Activated CD8-positive, alpha-beta T cell treated with anti-CD3 and anti-CD28 coated beads, Interleukin-2, amount 10 ng/mL, durations not matched to agents 7 days and 5 days (primary cell): ENCODE data around the gene KNL1. TPM values are rescaled to one million over a fixed set of nuclear protein-coding genes. Genes with fewer than 3 reads are reported as not detected.
"Not testable (repeated sequence)": the region's sequence is repeated elsewhere in the genome, so short reads cannot be mapped to it uniquely, and the experiment has no call there.

Experiments
- ATAC-seq: fragments of 150-1000 bp; cut with Tn5 transposase; one replicate; pipeline ENCODE4 v1.10.0; 2021; ENCODE audit warnings: moderate library complexity
- CTCF ChIA-PET: fragments of 350-600 bp; sonication (Branson Sonifier 250); formaldehyde crosslinking; loops from one replicate; lab custom pipeline; 2021; ENCODE audit warnings: antibody characterized with exemption; lab: Charles Lee
- POLR2A ChIA-PET: fragments of 350-600 bp; sonication (Branson Sonifier 250); formaldehyde crosslinking; loops from one replicate; lab custom pipeline; 2021; ENCODE audit warnings: antibody characterized with exemption; lab: Charles Lee
- DNase-seq: peaks from one replicate; pipeline ENCODE4 v3.0.0-alpha.2; 2020
- H3K27ac Mint-ChIP-seq: one replicate; pipeline ENCODE4 v1.8.0; 2021; ENCODE audit warnings: mild to moderate bottlenecking, mixed read lengths
- H3K27me3 Mint-ChIP-seq: one replicate; pipeline ENCODE4 v1.8.0; 2021; ENCODE audit warnings: low read depth, mixed read lengths
- H3K36me3 Mint-ChIP-seq: one replicate; pipeline ENCODE4 v1.8.0; 2021; ENCODE audit warnings: low read depth, mixed read lengths
- H3K4me1 Mint-ChIP-seq: one replicate; pipeline ENCODE4 v1.8.0; 2021; ENCODE audit warnings: low read depth, mixed read lengths
- H3K4me3 Mint-ChIP-seq: one replicate; pipeline ENCODE4 v1.8.0; 2021; ENCODE audit warnings: mild to moderate bottlenecking, mixed read lengths
- H3K9me3 Mint-ChIP-seq: one replicate; pipeline ENCODE4 v1.8.0; 2022; ENCODE audit warnings: mixed read lengths; ENCODE audit not compliant: insufficient read depth
- total RNA-seq, 2 experiments: library from RNA; stranded (reverse); gene quantifications; one replicate each; pipeline ENCODE4 v1.2.3, GENCODE V29; 2021

KNL1 gene
- total RNA-seq, 2 experiments from 2014 or later, result 61.4 to 65.4 TPM

GRCh38 chr15:40676290-40676689 lies 82.2 kb downstream of the KNL1 start:
- H3K27me3 Mint-ChIP-seq, H3K27ac Mint-ChIP-seq, H3K4me1 Mint-ChIP-seq, H3K4me3 Mint-ChIP-seq, DNase-seq, ATAC-seq, H3K9me3 Mint-ChIP-seq, CTCF ChIA-PET, H3K36me3 Mint-ChIP-seq: not testable (repeated sequence)
- POLR2A ChIA-PET, result interaction anchor here (1.1 kb wide), 1 partner anchor 18 kb away, joined by 3 read pairs; the partner anchor contains the start of gene RAD51

- not testable (repeated sequence) for H3K4me3 Mint-ChIP-seq, H3K27ac Mint-ChIP-seq, H3K9me3 Mint-ChIP-seq, DNase-seq, ATAC-seq, H3K4me1 Mint-ChIP-seq, H3K27me3 Mint-ChIP-seq, H3K36me3 Mint-ChIP-seq
- POLR2A ChIA-PET, result interaction anchor here (1.1 kb wide), 1 partner anchor 18 kb away, joined by 3 read pairs; the partner anchor contains the start of gene RAD51
- CTCF ChIA-PET, result interaction anchor here (2.9 kb wide), 1 partner anchor 180 kb away, joined by 11 read pairs; no protein-coding TSS in a partner anchor
Observed at GRCh38 chr15:40676906-40677305, 82.9 kb downstream of the KNL1 start.

DNA sequence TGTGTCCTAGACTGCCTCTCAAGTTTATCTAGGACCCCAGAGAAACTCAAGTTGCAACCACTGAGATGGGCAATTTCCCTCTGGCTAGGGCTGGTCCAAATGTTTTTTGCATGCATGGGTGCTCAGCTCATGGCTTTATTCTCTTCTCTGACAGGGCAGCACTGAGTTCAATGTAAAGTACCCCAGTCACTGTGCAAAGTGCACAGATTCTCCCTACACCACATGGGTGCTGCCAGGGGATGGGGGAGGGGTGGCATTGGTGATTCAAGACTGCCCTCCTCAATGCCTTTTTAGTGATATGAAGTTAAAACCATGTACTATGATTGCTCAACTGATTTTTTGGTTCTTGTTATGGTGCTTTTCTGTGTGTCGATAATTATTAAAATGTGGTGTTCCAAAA lies 86.1 kb downstream of the KNL1 start:
- H3K9me3 Mint-ChIP-seq, result no peaks in the 10 kb centered on the region
- POLR2A ChIA-PET, result no interaction called here

GRCh38 chr15:40680959-40681358 lies 86.9 kb downstream of the KNL1 start:
- DNase-seq, H3K27me3 Mint-ChIP-seq, H3K36me3 Mint-ChIP-seq, H3K4me1 Mint-ChIP-seq, H3K27ac Mint-ChIP-seq, H3K4me3 Mint-ChIP-seq, ATAC-seq, H3K9me3 Mint-ChIP-seq, POLR2A ChIA-PET: not testable (repeated sequence)
- CTCF ChIA-PET, result interaction anchor here (0.9 to 3.5 kb wide), 4 partner anchors 14 to 101 kb away, joined by 3 to 12 read pairs (median 4); partner anchors contain the start of gene RAD51

More for the DNA sequence above, 86.1 kb downstream of the KNL1 start:
- DNase-seq (no peak), ATAC-seq (no peak)
- Mint-ChIP-seq H3K27me3 (no peaks in the 10 kb centered on the region), H3K4me3 (no peak overlapping the region), H3K36me3 (no peaks in the 10 kb centered on the region), H3K27ac (no peak overlapping the region), H3K4me1 (no peaks in the 10 kb centered on the region)
- CTCF ChIA-PET, result interaction anchor here (0.9 to 3.5 kb wide), 6 partner anchors 14 to 214 kb away, joined by 3 to 12 read pairs (median 4); partner anchors contain the start of genes RAD51 and VPS18

GRCh38 chr15:40684381-40684780 lies 90.3 kb downstream of the KNL1 start:
- ChIA-PET CTCF (interaction anchor here (0.8 kb wide), 1 partner anchor 123 kb away, joined by 3 read pairs; no protein-coding TSS in a partner anchor), POLR2A (interaction anchor here (1.8 kb wide), 1 partner anchor 10 kb away, joined by 6 read pairs; the partner anchor contains the start of gene RAD51)
- no peaks in the 10 kb centered on the region for H3K36me3 Mint-ChIP-seq
- H3K27me3 Mint-ChIP-seq, result no peaks in the 10 kb centered on the region
- no peak for ATAC-seq
- H3K9me3 Mint-ChIP-seq, result no peaks in the 10 kb centered on the region
- H3K27ac Mint-ChIP-seq, result no peak overlapping the region
- no peak for DNase-seq
- no peak overlapping the region for H3K4me3 Mint-ChIP-seq
- H3K4me1 Mint-ChIP-seq, result no peaks in the 10 kb centered on the region

DNA sequence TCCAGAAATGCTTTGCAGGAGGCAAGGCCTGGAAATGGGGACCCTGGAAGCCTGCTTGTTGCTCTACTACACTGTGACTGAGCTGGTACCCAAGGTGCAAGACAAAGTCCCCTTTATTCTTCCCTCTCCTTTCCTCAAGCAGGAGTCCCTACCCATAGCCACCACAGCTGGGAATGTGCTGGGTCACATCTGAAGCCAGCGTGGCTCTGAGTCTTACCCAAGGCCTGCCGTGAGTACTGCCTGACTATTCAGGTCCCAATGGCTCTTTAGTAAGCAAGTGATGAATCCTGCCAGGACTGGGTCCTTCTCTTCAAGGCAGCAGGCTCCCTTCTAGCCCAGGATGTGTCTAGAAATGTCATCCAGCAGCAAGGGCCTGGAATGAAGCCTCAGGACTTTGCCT lies 91.3 kb downstream of the KNL1 start:
- DNase-seq (no peak), ATAC-seq (no peak)
- ChIA-PET CTCF (no interaction called here), POLR2A (interaction anchor here (1.8 kb wide), 1 partner anchor 9 kb away, joined by 6 read pairs; the partner anchor contains the start of gene RAD51)
- no peaks in the 10 kb centered on the region for H3K27me3 Mint-ChIP-seq
- no peaks in the 10 kb centered on the region for H3K9me3 Mint-ChIP-seq
- H3K27ac Mint-ChIP-seq, result no peak overlapping the region
- no peaks in the 10 kb centered on the region for H3K36me3 Mint-ChIP-seq
- H3K4me3 Mint-ChIP-seq, result no peak overlapping the region
- no peaks in the 10 kb centered on the region for H3K4me1 Mint-ChIP-seq

GRCh38 chr15:40688932-40689799 lies 95.1 kb downstream of the KNL1 start:
- Mint-ChIP-seq H3K4me1 (peaks cover 8% of the 10 kb centered on the region), H3K27me3 (no peaks in the 10 kb centered on the region), H3K9me3 (no peaks in the 10 kb centered on the region), H3K36me3 (peaks cover 6% of the 10 kb centered on the region), H3K4me3 (no peak overlapping the region), H3K27ac (no peak overlapping the region)
- ChIA-PET POLR2A (no interaction called here), CTCF (no interaction called here)
- ATAC-seq (no peak), DNase-seq (no peak)

DNA sequence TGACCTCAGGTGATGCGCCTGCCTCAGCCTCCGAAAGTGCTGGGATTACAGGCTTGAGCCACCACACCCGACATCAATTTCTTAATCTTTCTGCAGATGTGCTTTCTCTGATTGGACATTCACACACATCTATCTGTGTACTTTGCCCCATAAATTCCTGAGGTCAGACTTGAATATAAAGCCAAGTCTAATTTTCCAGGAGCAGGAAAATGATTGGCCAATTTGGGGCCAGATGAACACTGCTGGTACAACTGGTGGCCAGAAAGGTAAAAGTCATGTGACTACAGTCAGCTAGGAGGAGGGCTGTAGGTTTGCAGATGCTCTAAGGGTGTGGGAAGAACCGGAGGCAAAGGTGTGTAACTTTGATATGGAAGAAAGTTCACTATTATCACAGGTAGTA lies 97.7 kb downstream of the KNL1 start:
- ChIA-PET CTCF (interaction anchor here (0.6 kb wide), 1 partner anchor 29 kb away, joined by 3 read pairs; no protein-coding TSS in a partner anchor), POLR2A (no interaction called here)
- Mint-ChIP-seq H3K27ac (no peak overlapping the region), H3K4me1 (peaks cover 20% of the 10 kb centered on the region), H3K4me3 (no peak overlapping the region), H3K27me3 (no peaks in the 10 kb centered on the region), H3K36me3 (peaks cover 18% of the 10 kb centered on the region), H3K9me3 (no peaks in the 10 kb centered on the region)
- ATAC-seq (no peak), DNase-seq (no peak)

GRCh38 chr15:40693904-40694687 lies 100.0 kb downstream of the KNL1 start:
- Mint-ChIP-seq H3K4me1 (peaks cover 35% of the 10 kb centered on the region), H3K9me3 (no peaks in the 10 kb centered on the region), H3K36me3 (peaks cover 30% of the 10 kb centered on the region), H3K4me3 (peak overlapping the region; percentile 100), H3K27me3 (no peaks in the 10 kb centered on the region), H3K27ac (peak overlapping the region; percentile 100)
- no peak for DNase-seq
- no peak for ATAC-seq
- ChIA-PET CTCF (interaction anchor here (0.7 to 3.6 kb wide), 16 partner anchors 15 to 209 kb away, joined by 3 to 20 read pairs (median 4); no protein-coding TSS in a partner anchor), POLR2A (interaction anchor here (0.7 to 2.7 kb wide), 29 partner anchors 9 to 639 kb away, joined by 3 to 12 read pairs (median 4); partner anchors contain the start of genes CCDC32, DNAJC17, INO80 and NUSAP1)

DNA sequence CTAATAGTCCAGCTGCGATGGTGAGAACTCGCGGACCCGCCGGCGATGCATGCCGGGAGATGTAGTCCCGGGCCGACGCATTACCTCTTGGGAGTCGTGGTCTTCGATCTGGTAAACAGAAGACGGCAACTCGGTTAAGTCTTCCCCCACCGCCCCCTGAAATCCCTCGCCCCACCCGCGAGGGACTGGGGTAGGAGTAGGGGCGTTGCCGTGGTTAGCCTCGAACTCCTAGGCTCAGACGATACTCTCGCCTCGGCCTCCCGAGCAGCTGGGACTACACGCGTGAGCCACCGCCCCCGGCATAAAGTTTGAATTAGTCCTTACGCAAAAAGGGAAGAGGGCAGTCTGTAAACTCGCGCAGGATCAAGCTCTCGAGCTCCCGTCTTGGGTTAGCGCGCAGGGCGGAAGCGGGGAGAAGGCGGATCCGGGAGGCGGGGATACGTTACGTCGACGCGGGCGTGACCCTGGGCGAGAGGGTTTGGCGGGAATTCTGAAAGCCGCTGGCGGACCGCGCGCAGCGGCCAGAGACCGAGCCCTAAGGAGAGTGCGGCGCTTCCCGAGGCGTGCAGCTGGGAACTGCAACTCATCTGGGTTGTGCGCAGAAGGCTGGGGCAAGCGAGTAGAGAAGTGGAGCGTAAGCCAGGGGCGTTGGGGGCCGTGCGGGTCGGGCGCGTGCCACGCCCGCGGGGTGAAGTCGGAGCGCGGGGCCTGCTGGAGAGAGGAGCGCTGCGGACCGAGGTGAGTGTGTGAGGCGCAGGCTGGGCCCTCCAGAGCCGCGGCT lies 100.8 kb downstream of the KNL1 start, which contains the start of gene RAD51:
TSS of gene RAD51 (plus strand) at position 487 of the 781 bp plus-strand sequence. CDS start 3,585 bp downstream, outside the sequence.
- peak within 1 kb of the TSS; percentile 100 for H3K4me3 Mint-ChIP-seq
- no peaks in the 10 kb centered on the region for H3K27me3 Mint-ChIP-seq
- H3K27ac Mint-ChIP-seq, result peak within 1 kb of the TSS; percentile 100
- POLR2A ChIA-PET, result interaction anchor here (0.7 to 2.7 kb wide), 33 partner anchors 10 to 638 kb away, joined by 3 to 12 read pairs (median 4); partner anchors contain the start of genes CCDC32, DNAJC17, INO80 and NUSAP1
- H3K36me3 Mint-ChIP-seq, result peaks cover 37% of the 10 kb centered on the region
- no peaks in the 10 kb centered on the region for H3K9me3 Mint-ChIP-seq
- ATAC-seq (peak; percentile 94), DNase-seq (peak; percentile 96)
- CTCF ChIA-PET, result interaction anchor here (0.7 to 3.6 kb wide), 16 partner anchors 16 to 208 kb away, joined by 3 to 20 read pairs (median 4); no protein-coding TSS in a partner anchor
- H3K4me1 Mint-ChIP-seq, result peaks cover 42% of the 10 kb centered on the region
